ENCODE measurements around the gene ERVK3-1. TPM values are rescaled to one million over a fixed set of nuclear protein-coding genes. Genes with fewer than 3 reads are reported as not detected.

Gene ERVK3-1
- total RNA-seq, 2 donors from 2014 or later: 39.6 to 54.2 TPM

DNA sequence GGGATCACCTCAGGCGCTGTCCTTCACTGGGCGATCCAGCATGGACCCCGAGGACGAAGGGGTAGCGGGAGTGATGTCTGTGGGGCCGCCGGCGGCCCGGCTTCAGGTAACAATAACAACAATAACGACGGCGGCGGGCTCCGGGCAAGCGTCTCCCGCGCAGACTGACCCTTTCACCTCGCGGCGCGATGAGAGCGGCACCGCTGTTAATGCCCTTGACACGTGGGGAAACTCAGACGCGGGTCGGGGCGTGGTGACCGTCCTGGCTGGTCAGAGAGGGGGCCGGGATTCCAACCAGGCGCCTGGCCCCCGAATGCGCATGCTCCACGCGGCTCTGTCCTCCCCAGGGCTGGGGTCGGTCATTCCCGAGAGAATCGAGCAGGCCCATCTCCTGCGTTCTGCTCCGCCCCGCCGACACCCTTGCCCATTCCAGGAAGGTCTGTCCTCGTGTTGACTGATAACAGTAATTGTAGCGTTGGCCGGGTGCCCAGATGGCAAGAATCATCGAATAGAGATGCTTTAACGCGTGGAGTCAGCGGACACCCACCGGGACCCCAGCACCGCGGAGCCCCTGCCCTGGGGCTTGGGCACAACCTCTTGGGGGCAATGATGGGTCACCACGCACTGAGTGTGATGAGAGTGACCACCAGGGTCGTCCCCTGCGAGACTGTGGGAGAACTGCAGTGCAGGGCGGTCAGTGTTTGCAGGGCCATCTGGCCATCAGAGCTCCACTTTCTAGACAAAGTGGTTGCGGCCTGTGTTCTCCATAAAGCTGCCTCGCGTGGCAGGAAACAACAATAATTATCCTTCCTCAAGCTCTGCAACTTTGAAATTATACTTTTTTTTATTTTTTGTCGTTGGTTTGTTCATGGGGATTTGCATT lies 25.9 kb upstream of the ERVK3-1 start:
- Histone ChIP-seq H3K27me3 (no peaks in the 10 kb centered on the region), H3K9me3 (no peaks in the 10 kb centered on the region), H3K4me1 (peaks cover 20% of the 10 kb centered on the region), H3K27ac (peak overlapping the region; percentile 56 to 86 (median 75)), H3K36me3 (replicated peaks in 1 of 2; ENCODE audit: insufficient read depth in 1 of 2, low read depth in 2 of 2) (no peaks in the 10 kb centered on the region), H3K4me3 (peak overlapping the region; percentile 44 to 91)
- ATAC-seq (peak; percentile 39), DNase-seq (peak; percentile 65 to 71 (median 68))
- TF ChIP-seq POLR2A (IDR thresholded peaks at IDR 0.05): no peak
- TF ChIP-seq, protein P1, sequence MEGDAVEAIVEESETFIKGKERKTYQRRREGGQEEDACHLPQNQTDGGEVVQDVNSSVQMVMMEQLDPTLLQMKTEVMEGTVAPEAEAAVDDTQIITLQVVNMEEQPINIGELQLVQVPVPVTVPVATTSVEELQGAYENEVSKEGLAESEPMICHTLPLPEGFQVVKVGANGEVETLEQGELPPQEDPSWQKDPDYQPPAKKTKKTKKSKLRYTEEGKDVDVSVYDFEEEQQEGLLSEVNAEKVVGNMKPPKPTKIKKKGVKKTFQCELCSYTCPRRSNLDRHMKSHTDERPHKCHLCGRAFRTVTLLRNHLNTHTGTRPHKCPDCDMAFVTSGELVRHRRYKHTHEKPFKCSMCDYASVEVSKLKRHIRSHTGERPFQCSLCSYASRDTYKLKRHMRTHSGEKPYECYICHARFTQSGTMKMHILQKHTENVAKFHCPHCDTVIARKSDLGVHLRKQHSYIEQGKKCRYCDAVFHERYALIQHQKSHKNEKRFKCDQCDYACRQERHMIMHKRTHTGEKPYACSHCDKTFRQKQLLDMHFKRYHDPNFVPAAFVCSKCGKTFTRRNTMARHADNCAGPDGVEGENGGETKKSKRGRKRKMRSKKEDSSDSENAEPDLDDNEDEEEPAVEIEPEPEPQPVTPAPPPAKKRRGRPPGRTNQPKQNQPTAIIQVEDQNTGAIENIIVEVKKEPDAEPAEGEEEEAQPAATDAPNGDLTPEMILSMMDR (IDR thresholded peaks at IDR 0.05): no peak
- 2 to 32% methylated on average over 8 to 60 of the region's 60 CpGs for WGBS, 2 donors
- intact Hi-C loops (cut with DNase I): no loop called here

DNA sequence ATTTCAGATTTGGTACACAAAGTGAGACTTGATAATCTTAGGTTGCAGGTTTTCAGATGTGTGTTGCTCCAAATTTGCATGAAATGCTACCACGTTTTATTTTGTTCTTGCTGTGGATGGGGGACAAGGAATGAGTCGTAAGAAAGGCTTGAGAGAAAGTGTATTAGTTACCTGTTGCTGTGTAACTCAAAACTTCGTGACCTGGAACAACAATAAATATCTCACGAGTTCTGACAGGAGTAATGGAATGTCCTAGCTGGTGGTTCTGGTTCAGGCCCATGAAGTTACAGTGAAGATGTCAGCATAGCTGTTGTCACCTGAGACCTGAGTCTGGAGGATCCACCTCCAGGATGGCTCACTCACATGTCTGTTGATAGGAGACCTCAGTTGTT lies 25.3 kb upstream of the ERVK3-1 start:
- H3K4me1 ChIP-seq: peaks cover 20% of the 10 kb centered on the region
- H3K27me3 ChIP-seq: no peaks in the 10 kb centered on the region
- no peaks in the 10 kb centered on the region for H3K36me3 ChIP-seq (replicated peaks in 1 of 2; ENCODE audit: insufficient read depth in 1 of 2, low read depth in 2 of 2)
- H3K27ac ChIP-seq: no peak overlapping the region
- no peak overlapping the region for H3K4me3 ChIP-seq
- DNase-seq (no peak), ATAC-seq (no peak)
- intact Hi-C loops (cut with DNase I): no loop called here
- 72 to 79% methylated on average over 4 of the region's 4 CpGs for WGBS, 2 donors
- no peak for TF ChIP-seq POLR2A (IDR thresholded peaks at IDR 0.05)
- TF ChIP-seq, protein P1 (IDR thresholded peaks at IDR 0.05): no peak
- H3K9me3 ChIP-seq: no peaks in the 10 kb centered on the region

- no peak for TF ChIP-seq POLR2A (IDR thresholded peaks at IDR 0.05)
- TF ChIP-seq, protein P1 (IDR thresholded peaks at IDR 0.05): no peak
Measured at GRCh38 chr19:58284199-58284598, 21.0 kb upstream of the ERVK3-1 start.

DNA sequence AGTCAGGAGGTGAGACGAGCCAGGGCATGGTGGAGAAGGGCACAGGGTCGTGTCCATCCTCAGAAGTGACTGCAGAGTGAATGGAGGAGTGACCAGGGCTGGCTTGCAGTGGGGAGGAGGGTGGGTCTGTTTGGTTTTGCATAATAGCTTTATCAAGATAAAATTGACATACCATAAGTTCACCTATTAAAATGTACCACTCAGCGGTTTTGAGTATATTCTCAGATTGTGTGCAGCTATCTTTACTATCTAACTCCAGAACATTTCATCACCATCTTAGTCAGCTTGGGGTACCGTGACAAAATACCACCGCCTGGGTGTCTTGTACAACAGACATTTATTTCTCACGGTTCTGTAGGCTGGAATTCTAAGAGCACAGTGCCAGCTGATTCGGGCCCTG lies 13.2 kb upstream of the ERVK3-1 start:
- Histone ChIP-seq H3K27ac (no peak overlapping the region), H3K4me1 (no peaks in the 10 kb centered on the region), H3K36me3 (replicated peaks in 1 of 2; ENCODE audit: insufficient read depth in 1 of 2, low read depth in 2 of 2) (peaks cover 6 to 27% of the 10 kb centered on the region in 2 donors), H3K9me3 (no peaks in the 10 kb centered on the region), H3K27me3 (no peaks in the 10 kb centered on the region), H3K4me3 (no peak overlapping the region)
- no peak for DNase-seq
- ATAC-seq: no peak
- no peak for TF ChIP-seq POLR2A (IDR thresholded peaks at IDR 0.05)
- TF ChIP-seq, protein P1 (IDR thresholded peaks at IDR 0.05): no peak
- WGBS, 2 donors: 93 to 99% methylated on average over 7 of the region's 7 CpGs
- intact Hi-C loops (cut with DNase I): no loop called here

More at GRCh38 chr19:58284199-58284598, 21.0 kb upstream of the ERVK3-1 start:
- Histone ChIP-seq H3K4me3 (no peak overlapping the region), H3K36me3 (replicated peaks in 1 of 2; ENCODE audit: insufficient read depth in 1 of 2, low read depth in 2 of 2) (peaks cover 6 to 23% of the 10 kb centered on the region in 2 donors), H3K4me1 (peaks cover 11% of the 10 kb centered on the region), H3K27ac (no peak overlapping the region), H3K9me3 (no peaks in the 10 kb centered on the region), H3K27me3 (no peaks in the 10 kb centered on the region)
- DNase-seq (no peak), ATAC-seq (no peak)
- intact Hi-C loops (cut with DNase I): no loop called here
- WGBS, 2 donors: 90 to 93% methylated on average over 7 of the region's 7 CpGs
